GM12874 (cell line): ENCODE measurements around the gene COQ10B.

Source experiments
- TF ChIP-seq, protein P1 (sequence below): IDR thresholded peaks from 2 replicates; pipeline ENCODE4 v1.5.1; 2011; ENCODE audit warnings: low read depth, mild to moderate bottlenecking, control low read depth, low read length, moderate library complexity; ENCODE audit not compliant: insufficient read depth

COQ10B gene

DNA sequence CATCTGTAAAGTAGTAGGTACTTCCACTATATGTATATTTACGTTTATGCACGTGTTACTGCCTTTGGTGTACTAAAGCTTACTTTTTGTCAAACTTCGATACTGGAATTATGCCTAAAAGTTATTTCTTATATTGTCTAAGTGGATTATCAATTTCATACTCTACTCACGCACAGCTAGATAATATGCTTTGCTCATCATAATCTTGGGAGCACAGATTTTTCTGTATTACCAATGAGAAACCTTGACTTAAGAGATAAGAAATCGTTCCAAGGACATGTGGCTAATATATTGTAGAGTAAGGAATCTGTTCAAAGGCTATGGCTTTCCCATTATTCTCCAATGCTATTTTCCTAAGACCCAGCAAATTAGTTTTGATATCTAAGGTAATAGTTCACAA, 53.3 kb downstream of the COQ10B start:
- TF ChIP-seq, protein P1, sequence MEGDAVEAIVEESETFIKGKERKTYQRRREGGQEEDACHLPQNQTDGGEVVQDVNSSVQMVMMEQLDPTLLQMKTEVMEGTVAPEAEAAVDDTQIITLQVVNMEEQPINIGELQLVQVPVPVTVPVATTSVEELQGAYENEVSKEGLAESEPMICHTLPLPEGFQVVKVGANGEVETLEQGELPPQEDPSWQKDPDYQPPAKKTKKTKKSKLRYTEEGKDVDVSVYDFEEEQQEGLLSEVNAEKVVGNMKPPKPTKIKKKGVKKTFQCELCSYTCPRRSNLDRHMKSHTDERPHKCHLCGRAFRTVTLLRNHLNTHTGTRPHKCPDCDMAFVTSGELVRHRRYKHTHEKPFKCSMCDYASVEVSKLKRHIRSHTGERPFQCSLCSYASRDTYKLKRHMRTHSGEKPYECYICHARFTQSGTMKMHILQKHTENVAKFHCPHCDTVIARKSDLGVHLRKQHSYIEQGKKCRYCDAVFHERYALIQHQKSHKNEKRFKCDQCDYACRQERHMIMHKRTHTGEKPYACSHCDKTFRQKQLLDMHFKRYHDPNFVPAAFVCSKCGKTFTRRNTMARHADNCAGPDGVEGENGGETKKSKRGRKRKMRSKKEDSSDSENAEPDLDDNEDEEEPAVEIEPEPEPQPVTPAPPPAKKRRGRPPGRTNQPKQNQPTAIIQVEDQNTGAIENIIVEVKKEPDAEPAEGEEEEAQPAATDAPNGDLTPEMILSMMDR: no peak

DNA sequence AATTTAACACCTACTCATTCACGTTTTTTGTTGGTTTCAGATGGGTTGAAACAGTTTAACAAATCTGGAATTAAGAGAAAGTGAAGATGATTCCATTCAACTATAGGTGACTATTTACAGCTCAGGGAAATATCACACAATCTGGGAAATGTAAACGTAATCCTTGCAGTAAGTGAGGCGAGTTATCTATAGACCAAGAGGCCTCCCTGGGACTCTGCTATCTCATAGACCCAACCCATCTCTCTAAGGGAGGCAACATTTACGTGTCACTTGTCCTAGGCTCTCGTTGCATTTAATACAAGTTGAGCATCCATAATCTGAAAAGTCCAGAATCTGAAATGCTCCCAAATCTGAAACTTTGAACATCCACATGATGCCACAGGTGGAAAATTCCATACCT, 60.6 kb downstream of the COQ10B start:
- TF ChIP-seq, protein P1: no peak

DNA sequence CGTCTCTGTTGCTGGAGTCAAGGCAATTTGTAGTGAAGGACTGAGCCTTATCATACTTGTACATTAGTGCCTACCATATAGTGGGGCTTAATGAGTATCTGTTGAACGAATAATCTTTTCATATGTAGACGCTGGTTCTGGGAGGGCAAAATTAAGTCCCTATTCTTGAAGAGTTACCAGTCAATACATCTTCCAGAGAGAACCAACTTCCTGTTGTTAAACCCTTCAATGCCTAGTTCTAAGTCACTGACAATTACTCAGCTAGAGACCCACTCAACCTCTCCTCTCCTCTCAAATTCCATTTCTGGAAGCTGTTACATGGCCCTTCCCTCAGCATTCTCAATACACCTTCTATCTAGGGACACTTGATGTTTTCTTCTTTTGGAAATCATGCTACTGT, 61.4 kb downstream of the COQ10B start:
- TF ChIP-seq, protein P1: no peak

DNA sequence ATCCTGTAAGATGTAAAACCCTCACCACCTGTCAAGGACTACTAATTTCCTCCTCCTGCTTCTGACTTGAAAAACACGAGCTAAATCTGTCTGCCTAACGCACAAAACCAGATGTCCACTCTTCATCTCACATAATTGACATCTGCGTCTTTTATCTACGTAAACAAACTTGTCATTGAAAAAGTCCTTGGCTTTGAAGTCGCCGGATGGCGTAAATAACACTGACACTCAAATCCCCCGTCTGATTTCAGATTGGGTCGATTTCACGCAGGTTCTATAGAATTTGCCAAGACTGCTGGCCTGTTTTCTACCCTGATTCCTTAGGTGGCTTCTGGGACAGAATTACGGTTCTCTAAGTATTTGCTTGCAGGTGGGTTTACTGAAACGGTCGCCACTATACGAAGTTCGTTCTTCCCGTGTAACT, 62.0 kb downstream of the COQ10B start:
- TF ChIP-seq, protein P1: no peak

DNA sequence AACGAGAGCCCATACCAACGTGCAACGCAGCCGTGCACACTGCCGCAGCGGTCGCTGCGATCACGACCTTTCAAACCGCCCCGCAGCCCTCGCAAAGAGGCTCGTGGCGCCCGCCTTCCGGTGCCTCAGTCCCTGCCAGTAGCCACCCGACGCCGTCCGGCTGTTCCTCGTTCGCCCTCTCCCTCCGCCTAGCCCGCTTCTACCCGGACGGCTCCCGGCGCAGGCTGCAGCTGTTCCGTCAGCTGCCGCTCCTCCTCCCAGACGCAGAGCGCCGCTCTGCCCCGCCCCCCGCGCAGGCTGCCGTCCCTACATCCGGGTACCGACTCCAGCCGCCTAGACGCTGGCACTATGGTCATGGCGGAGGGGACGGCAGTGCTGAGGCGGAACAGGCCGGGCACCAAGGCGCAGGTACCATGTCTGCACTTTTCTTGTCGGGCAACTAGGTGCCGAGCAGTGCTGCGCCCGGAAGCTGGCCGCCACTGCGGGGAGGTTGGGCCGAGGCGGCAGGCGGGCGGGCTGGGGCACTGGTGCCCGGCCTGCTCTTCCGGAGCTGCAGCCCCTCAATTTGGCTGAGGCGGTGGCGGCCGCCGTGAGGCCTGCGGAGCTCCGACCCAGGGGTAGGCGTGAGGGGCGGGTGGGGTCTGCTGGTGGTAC, 62.5 kb downstream of the COQ10B start, which contains the start of gene MOB4:
MOB4 (plus strand) TSS at position 328 of the 654 bp plus-strand sequence; CDS start at position 349, 21 bp downstream.
- TF ChIP-seq, protein P1: no peak

DNA sequence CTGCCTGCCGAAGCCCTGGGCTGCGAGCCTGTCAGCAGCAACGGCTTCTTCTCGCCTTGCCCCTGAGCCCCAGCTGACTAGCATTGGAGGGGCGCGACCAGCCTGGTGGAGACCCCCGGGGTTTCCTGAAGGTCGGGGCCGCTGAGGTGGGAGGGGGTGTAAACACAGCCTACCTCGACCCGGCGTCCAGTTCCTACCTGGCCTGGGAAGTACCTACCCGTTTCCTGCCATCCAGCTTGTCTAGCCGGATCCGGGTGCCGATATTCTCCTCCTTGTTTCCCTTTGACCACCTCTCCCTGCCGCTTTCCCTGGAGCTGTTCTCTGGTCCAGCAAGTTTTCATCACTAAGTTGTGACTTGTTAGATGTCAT, 63.0 kb downstream of the COQ10B start:
- TF ChIP-seq, protein P1: no peak

DNA sequence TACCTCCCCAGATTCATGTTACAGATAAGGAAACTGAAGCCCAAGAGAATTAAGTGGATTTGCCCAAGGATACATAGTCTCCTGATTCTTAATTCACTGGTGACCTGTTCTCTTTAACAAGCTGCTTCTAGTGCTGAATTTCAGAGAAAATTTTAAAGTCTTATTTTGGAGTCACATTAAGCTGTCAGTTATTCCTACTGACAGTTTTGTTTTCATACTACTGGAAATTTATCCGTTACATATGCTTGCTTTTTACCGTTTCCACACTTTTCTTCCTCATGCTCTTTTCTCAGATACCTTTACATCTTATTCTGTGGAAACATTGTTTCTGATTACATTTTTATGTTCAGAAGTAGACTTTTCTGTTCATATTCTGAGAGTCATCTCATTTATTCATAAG, 63.8 kb downstream of the COQ10B start:
- TF ChIP-seq, protein P1: no peak
